Measurements from ENCODE around the gene PTH2.

DNA sequence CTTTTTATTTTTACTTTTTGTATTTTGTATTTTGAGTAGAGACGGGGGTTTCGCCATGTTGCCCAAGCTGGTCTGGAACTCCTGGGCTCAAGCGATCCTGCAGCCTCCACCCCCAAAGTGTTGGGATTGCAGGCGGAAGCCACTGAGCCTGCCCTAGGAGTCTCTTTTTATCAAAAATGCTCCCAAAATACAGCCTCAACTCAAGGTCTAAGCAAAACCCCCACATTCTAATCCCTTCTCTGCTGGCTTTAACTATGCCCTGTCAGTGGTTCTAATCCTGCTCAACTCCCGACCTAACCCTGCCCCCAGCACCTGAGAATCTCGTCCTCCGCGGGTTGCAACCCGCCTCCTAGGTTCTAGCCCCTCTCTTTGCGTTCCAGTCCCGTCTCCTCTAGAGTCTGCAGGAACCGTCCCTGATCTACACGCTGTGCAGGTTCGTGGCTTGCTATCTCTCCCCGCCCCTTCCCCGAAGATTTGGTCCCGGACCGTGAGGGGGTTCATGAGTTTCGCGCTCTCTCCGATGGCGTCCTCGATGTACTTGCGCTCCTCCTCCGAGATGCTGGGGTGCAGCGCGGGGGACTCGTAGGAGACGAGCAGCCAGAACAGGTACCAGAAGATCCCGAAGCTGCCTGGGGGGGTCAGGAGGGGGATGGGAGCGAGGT is 10.1 kb upstream of the PTH2 start:
- TF ChIP-seq, protein P1, sequence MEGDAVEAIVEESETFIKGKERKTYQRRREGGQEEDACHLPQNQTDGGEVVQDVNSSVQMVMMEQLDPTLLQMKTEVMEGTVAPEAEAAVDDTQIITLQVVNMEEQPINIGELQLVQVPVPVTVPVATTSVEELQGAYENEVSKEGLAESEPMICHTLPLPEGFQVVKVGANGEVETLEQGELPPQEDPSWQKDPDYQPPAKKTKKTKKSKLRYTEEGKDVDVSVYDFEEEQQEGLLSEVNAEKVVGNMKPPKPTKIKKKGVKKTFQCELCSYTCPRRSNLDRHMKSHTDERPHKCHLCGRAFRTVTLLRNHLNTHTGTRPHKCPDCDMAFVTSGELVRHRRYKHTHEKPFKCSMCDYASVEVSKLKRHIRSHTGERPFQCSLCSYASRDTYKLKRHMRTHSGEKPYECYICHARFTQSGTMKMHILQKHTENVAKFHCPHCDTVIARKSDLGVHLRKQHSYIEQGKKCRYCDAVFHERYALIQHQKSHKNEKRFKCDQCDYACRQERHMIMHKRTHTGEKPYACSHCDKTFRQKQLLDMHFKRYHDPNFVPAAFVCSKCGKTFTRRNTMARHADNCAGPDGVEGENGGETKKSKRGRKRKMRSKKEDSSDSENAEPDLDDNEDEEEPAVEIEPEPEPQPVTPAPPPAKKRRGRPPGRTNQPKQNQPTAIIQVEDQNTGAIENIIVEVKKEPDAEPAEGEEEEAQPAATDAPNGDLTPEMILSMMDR (IDR thresholded peaks at IDR 0.05; ENCODE audit: extremely low read depth in 1 of 2, insufficient read depth in 1 of 2, low read depth in 1 of 2, low read length in 2 of 2) = no peak
- TF ChIP-seq MAX (IDR thresholded peaks at IDR 0.05; ENCODE audit: insufficient read depth, insufficient read length) (no peak), POLR2A (IDR thresholded peaks at IDR 0.05; ENCODE audit: low read depth, low read length) (no peak), POLR2AphosphoS5 (IDR thresholded peaks at IDR 0.05; ENCODE audit: insufficient read depth, low read depth, low read length) (no peak), MYC (IDR thresholded peaks at IDR 0.05; ENCODE audit: low read depth, low read length) (no peak), EZH2 (IDR thresholded peaks at IDR 0.05; ENCODE audit: borderline replicate concordance, low read depth, low read length, severe bottlenecking) (no peak), JUN (IDR thresholded peaks at IDR 0.05; ENCODE audit: borderline replicate concordance, insufficient read depth, insufficient read length, low read depth) (no peak)
